Measurements from ENCODE around the gene SLC50A1.

Gene SLC50A1

GRCh38 chr1:155127967-155128754, 7.5 kb upstream of the SLC50A1 start:
- peak; percentile 46 for DNase-seq (ENCODE audit: low read depth)
- TF ChIP-seq CTCF (IDR thresholded peaks at IDR 0.05; ENCODE audit: insufficient read depth, low read depth, low read length, missing control alignments), result no peak
- peak overlapping the region; percentile 96 for H3K4me3 ChIP-seq (ENCODE audit: low read length)

GRCh38 chr1:155128755-155129473, 6.7 kb upstream of the SLC50A1 start:
- H3K4me3 ChIP-seq (ENCODE audit: low read length), result peak overlapping the region; percentile 96
- peak; percentile 52 for DNase-seq (ENCODE audit: low read depth)
- no peak for TF ChIP-seq CTCF (IDR thresholded peaks at IDR 0.05; ENCODE audit: insufficient read depth, low read depth, low read length, missing control alignments)

GRCh38 chr1:155130272-155131006, 5.2 kb upstream of the SLC50A1 start:
- TF ChIP-seq CTCF (IDR thresholded peaks at IDR 0.05; ENCODE audit: insufficient read depth, low read depth, low read length, missing control alignments), result no peak
- no peak for DNase-seq (ENCODE audit: low read depth)
- peak overlapping the region; percentile 96 for H3K4me3 ChIP-seq (ENCODE audit: low read length)

- TF ChIP-seq CTCF (IDR thresholded peaks at IDR 0.05; ENCODE audit: insufficient read depth, low read depth, low read length, missing control alignments), result no peak
- H3K4me3 ChIP-seq (ENCODE audit: low read length), result peak overlapping the region; percentile 96
- no peak for DNase-seq (ENCODE audit: low read depth)
These were observed 4.4 kb upstream of the SLC50A1 start for GRCh38 chr1:155131285-155131684.

GRCh38 chr1:155131856-155132255, 3.8 kb upstream of the SLC50A1 start:
- no peak overlapping the region for H3K4me3 ChIP-seq (ENCODE audit: low read length)
- TF ChIP-seq CTCF (IDR thresholded peaks at IDR 0.05; ENCODE audit: insufficient read depth, low read depth, low read length, missing control alignments), result no peak
- no peak for DNase-seq (ENCODE audit: low read depth)

- TF ChIP-seq CTCF (IDR thresholded peaks at IDR 0.05; ENCODE audit: insufficient read depth, low read depth, low read length, missing control alignments), result no peak
- H3K4me3 ChIP-seq (ENCODE audit: low read length), result no peak overlapping the region
- no peak for DNase-seq (ENCODE audit: low read depth)
These were observed 1.8 kb upstream of the SLC50A1 start for GRCh38 chr1:155133799-155134281.

Measured in epithelial cell of esophagus (primary cell).